ENCODE data around the gene AFMID. TPM values are rescaled to one million over a fixed set of nuclear protein-coding genes. Genes with fewer than 3 reads are reported as not detected.
"Not testable (repeated sequence)": the region's sequence is repeated elsewhere in the genome, so short reads cannot be mapped to it uniquely, and the experiment has no call there.

Gene AFMID
- polyA plus RNA-seq, 4 donors, result 53.9 to 66.7 (median 62.2) TPM

DNA sequence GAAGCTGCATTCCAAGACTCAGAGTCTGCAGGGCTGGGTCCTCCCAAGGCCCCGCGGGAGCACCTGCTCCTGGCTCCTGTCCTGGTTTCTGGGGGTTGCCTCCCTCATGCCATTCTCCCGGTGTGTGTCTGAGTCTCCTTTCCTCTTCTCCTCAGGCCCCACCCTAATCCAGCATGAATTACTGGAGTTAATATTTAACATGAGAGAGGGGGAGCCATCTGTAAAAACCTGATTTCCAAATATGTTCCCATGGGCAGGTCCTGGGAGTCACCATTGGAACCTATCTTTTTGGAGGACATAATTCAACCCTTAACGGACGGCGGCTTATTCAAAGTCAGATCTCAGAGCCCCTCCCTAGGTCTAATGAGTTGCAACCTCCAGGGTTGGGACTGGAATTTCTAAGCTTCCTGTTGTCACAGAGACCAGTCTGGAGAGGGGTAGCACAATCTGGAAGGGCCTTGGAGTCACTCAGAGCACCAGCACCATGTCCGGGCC lies 35.6 kb upstream of the AFMID start:
- DNase-seq (ENCODE audit: low read depth in 4 of 4, low spot score in 3 of 4), result no peak

DNA sequence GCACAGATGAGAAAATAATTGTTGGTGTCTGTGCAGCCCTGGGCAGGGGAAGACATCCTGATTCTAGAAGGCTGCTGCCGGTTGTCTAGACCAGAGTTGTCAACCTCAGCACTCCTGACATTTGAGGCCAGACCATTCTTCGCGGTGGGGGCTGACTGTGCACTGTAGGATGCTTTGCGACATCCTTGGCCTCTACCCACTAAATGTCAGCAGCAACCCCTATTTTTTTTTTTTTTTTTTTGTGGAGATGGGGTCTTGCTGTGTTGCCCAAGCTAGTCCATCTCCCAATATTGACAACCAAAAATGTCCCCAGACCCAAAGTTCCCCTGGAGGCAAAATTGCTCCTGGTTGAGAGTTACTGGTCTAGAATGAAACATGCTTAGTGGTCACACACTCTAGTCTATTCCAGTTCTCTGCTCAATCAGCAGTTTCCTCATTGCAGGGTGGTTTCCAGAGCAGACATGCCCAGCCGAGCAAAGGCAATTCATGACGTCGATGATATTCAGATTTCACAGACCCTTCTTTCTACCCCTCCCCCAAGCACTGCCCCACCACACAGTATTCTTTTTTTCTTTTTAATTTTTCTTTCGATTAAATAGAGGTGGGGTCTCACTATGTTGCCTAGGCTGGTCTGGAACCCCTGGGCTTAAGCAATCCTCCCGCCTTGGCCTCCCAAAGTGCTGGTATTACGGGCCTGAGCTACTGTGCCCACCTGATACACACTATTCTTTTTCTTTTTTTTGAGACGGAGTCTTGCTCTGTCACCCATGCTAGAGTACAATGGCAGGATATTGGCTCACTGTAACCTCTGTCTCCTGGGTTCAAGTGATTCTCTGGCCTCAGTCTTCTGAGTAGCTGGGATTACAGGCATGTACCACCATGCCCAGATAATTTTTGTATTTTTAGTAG lies 32.0 kb upstream of the AFMID start:
- no peak for DNase-seq (ENCODE audit: low read depth in 4 of 4, low spot score in 3 of 4)

DNA sequence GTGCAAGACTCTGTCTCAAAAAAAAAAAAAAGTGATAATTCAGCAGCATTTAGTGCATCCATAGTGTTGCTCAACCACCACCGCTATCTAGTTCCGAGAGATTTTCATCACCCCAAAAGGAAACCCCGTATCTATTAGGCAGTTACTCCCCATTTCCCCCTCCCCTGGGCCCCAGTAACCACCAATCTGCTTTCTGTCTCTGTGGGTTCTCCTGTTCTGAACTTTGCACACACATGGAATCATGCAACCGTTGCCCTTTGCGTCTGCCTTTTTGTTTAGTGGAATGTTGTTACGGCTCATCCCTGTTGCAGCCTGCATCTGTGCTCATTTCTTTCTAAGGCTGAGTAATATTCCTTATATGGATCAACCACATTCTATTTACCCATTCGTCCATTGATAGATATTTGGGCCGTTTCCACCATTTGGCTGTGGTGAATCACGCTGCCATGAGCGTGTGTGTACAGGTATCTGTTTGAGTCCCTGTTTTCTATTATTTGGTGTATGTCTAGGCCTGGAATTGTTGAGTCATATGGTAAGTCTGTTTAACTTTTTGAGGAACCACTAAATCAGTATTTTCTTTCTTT lies 27.5 kb upstream of the AFMID start:
- DNase-seq (ENCODE audit: low read depth in 4 of 4, low spot score in 3 of 4), result no peak

DNA sequence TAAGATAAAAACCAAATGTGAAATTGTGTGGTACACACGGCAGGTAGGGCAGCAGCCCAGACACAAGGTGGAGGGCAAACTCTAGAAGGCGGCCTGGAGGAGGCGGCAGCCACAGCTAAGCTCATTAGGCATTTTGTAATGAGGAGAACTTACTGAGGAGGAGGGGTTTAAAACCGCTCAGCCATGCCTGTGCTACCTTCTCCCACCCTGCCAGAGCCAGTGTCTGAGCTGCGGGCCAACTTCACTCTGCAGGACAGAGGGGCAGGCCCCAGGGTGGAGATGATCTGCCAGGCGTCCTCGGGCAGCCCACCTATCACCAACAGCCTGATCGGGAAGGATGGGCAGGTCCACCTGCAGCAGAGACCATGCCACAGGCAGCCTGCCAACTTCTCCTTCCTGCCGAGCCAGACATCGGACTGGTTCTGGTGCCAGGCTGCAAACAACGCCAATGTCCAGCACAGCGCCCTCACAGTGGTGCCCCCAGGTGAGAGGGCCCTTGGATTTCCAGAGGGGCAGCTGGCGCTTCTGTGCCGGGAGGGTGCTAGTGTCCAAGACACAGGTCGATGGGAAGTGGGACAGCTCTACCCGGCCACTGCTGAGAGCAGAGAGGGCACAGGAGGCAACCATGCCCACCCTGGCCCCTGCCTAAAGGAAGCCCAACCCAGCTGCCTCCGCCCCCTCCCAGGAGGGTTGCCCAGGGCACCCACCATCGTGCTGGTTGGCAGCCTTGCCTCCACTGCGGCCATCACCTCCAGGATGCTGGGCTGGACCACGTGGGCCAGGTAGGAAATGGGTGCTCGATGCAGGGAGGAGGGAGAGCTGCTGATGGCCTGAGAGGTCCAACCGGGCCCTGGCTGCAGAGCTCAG lies 23.0 kb upstream of the AFMID start:
- no peak for DNase-seq (ENCODE audit: low read depth in 4 of 4, low spot score in 3 of 4)

DNA sequence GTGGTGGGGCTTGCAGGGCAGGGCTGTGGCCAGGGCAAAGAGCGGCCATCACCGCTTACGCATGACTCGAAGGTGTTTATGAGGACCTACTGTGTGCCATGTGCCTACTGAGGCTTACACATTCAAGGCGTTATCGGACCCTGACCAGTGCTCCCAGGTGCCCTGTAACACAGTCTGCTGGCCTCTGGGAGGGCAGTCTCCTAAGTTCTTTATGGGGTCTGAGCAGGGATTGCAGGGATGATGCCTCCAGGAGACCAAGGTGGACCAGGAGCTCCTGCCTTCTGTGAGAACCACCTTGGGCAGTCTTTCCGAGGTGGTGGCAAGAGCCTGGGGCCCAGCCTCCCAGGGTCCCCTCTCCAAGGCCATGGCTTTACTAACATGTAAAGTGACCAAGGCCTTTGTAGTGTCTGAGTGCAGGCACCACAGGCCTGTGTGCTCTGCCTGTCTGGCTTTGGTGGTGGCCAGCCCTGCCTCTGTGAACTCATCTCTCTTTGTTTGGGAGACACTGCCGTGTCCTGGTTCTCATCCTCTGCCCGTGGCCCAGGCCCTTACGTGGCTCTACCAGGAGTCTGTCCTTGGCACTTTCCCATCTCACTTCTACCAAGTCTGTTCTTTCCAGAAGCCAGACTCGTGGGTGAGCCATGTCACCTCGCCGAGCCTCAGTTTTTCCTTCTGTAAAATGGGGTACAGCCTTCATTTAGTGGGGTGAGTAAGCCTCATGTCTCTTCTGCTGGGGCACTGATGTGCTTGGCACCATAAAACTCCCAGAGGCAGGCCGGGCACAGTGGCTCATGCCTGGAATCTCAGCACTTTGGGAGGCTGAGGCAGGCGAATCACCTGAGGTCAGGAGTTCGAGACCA lies 22.2 kb upstream of the AFMID start:
- DNase-seq (ENCODE audit: low read depth in 4 of 4, low spot score in 3 of 4), result no peak

DNA sequence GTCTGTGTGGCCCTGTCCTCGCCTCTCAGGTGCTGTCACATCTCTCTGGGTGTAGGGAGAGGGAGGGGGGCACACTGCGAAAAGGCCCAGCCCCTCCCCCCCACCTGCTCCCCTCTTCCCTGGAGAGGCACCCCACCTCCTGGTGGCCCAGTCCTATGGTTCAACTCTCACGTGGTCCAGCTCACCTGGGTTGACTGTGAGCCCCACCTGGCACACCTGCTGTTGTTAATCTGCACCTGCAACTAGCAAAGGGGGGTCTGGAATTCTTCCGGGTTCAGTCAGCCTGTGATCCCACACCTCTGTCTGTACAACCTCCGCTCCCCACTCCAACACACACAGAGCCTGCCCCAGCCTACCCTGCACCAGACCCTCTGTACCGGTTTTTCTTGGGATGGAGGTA lies 20.7 kb upstream of the AFMID start:
- no peak for DNase-seq (ENCODE audit: low read depth in 4 of 4, low spot score in 3 of 4)

DNA sequence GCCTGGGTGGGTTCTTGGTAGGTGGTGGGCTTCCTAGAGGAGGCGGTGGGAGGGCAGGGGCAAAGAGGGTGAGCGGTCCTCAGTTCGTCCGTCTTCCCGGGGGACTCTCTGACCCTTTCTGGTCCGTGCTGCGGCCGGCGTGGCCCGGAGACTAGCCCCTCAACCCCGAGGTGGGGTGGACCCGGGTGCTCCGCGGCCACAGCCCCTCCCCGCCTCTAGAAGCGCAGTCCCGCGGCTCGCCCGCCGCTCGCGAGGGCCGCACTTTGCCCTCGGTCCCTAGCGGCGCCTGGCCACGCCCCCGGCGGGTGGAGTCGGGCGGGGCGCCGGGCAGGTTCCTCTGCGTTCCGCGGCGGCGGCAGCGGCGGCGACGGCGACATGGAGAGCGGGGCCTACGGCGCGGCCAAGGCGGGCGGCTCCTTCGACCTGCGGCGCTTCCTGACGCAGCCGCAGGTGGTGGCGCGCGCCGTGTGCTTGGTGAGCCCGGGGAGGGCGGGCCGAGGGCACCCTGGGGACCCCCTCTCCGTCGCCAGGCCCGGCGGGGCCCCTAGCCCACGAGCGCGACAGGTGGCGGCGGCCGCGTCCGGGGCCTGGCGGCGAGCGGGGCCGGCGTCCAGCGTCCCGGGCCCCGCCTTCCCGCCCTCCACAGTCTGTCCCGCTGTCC lies 18.8 kb upstream of the AFMID start, which contains the start of gene SYNGR2:
SYNGR2 (plus strand) TSS at position 340 of the 661 bp plus-strand sequence; CDS start at position 376, 36 bp downstream.
- DNase-seq (ENCODE audit: low read depth in 4 of 4, low spot score in 3 of 4), result no peak

DNA sequence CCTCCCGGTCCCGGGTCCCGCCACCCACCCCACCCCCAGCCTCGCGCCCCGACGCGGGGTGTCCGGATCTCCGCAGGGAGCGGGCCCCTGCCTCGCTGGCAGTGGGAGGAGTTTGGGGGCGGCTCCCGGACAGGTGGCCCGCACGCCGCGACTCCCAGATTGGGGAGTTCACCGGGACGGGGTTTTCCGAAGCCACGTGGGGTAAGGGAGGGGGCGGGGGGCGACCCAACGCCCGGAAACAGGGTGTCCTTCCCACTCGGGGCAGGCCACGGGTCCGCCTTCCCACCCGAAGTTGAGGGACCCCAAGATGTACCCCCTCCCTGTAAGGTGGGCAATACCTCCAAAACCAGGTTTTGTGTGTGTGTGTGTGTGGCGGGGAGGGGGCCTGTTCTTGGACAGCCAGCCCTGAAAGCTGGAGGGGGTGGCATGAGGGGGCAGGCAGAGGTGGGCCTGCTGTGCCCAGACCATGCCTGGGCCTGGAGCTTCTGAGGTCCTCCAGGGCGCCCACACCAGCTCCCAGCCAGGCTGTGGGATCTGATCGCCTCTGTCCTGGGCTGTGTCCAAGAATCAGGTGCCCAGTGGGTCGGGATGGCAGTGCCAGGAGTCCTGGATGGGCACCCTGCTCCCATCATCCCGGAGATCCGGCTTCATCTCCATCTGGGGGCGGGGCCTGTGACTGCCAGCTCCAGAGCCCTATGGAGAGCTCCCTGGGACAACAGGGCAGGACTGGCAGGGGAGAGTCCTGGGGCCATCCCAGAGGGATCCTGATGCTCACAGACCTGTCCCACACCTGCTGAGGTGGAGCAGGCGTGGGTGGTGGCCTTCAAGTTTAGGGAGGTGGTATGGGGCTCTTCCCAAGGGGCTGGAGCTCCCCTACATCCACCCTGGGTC lies 18.0 kb upstream of the AFMID start:
- DNase-seq (ENCODE audit: low read depth in 4 of 4, low spot score in 3 of 4), result no peak

DNA sequence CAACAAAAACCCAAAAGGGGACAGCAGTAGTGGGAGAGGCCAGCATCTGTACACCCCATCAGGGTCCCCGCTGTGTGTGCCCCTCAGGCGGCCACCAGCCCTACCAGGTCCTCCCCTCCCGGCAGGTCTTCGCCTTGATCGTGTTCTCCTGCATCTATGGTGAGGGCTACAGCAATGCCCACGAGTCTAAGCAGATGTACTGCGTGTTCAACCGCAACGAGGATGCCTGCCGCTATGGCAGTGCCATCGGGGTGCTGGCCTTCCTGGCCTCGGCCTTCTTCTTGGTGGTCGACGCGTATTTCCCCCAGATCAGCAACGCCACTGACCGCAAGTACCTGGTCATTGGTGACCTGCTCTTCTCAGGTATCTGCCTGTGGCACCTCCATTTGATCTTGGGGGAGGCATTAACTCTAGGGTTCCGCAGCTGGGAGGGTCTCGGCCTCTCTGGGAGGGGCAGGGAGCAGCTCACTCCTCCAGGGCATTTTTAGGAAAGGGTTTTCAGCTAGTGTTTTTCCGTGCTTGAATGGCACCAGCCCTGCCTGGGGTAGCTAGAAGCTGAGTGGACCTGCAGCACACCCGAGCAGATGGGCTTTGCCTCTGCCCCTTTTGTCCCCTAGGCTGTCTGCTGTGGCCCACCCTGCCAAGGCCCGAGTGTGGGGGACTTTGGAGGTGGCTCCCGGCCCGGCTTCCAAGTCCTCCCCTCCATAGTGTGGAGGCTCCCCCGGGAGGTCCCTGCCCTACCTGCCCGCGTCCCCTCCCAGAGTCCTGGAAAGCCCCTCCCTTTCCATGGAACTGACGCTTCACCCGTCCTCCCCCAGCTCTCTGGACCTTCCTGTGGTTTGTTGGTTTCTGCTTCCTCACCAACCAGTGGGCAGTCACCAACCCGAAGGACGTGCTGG lies 16.2 kb upstream of the AFMID start:
- DNase-seq (ENCODE audit: low read depth in 4 of 4, low spot score in 3 of 4), result no peak

DNA sequence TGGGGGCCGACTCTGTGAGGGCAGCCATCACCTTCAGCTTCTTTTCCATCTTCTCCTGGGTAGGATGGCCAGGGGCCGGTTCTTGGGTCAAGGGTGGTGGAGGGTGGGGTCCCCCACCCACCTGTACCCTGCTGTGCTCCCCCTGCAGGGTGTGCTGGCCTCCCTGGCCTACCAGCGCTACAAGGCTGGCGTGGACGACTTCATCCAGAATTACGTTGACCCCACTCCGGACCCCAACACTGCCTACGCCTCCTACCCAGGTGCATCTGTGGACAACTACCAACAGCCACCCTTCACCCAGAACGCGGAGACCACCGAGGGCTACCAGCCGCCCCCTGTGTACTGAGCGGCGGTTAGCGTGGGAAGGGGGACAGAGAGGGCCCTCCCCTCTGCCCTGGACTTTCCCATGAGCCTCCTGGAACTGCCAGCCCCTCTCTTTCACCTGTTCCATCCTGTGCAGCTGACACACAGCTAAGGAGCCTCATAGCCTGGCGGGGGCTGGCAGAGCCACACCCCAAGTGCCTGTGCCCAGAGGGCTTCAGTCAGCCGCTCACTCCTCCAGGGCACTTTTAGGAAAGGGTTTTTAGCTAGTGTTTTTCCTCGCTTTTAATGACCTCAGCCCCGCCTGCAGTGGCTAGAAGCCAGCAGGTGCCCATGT lies 15.4 kb upstream of the AFMID start:
- not testable (repeated sequence) for DNase-seq (ENCODE audit: low read depth in 4 of 4, low spot score in 3 of 4)

DNA sequence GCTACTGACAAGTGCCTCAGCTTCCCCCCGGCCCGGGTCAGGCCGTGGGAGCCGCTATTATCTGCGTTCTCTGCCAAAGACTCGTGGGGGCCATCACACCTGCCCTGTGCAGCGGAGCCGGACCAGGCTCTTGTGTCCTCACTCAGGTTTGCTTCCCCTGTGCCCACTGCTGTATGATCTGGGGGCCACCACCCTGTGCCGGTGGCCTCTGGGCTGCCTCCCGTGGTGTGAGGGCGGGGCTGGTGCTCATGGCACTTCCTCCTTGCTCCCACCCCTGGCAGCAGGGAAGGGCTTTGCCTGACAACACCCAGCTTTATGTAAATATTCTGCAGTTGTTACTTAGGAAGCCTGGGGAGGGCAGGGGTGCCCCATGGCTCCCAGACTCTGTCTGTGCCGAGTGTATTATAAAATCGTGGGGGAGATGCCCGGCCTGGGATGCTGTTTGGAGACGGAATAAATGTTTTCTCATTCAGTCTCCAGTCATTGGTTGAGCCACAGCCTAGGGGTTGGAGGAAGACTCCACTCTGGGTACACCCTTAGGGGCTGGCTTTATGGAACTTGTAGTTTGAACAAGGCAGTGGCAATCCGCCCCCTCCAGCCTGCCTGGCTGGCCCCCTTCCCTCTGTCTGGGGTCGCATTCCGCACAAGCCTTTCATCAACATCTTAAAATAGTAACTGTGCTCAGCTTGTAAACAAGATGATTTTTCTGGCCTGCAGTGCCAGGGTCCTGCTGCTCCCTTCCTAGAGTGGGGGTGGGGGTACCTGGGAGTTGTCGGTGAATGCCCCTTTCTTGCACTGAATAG lies 14.7 kb upstream of the AFMID start:
- no peak for DNase-seq (ENCODE audit: low read depth in 4 of 4, low spot score in 3 of 4)

DNA sequence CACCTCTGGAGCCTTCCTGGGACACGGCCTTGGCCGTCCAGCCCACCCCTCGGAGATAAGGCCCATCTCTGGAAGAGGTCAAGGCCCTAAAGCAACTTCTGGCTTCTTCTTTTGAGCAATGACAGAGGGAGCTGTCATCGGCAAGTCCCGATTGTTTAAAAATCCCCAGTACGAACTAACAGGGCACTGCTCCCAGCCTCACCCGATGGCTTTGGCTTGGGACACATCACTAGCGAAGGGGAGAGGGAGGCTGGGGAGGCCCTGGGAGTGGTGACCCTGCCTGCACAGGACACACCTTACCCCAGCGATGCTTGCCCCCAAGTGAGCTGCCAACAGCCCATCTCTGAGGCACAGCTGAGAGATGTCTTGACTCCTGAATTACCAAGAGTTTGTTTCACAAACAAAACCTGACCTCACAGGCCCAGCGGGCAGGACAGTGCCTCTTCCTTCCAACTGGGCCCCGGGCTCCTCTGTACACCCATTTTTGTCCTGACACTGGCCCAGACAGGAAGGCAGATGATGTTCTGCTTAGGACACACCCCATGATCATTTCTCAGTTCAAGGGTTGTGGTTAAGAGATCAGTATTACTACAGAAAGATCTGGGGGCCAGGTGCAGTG lies 14.0 kb upstream of the AFMID start:
- no peak for DNase-seq (ENCODE audit: low read depth in 4 of 4, low spot score in 3 of 4)

DNA sequence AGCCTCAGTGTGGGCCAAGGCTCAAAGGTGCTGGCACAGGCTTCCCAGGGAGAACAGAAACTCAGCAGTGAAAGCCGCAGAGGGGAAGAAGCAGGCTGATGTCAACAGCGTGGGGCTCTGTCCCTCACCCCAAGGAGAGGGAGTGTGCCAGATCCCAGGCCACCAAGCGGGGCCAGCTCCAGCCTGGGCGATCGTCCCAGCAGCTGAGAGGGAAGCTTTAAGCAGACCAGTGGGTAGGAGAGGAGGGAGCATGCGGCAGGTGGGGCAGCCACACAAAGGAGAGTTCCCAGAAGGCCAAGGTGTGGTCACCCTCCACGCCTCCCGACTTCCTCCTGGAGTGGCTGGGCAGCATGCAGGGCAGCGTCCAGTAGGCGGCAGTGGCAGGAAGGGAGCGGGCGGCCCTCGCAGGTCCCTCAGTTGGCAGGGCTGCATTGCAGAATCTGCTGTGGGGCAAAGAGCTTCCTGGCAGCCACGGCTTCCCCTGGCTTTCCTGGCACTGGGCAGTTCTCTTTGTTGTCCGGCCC lies 12.8 kb upstream of the AFMID start:
- DNase-seq (ENCODE audit: low read depth in 4 of 4, low spot score in 3 of 4), result no peak

DNA sequence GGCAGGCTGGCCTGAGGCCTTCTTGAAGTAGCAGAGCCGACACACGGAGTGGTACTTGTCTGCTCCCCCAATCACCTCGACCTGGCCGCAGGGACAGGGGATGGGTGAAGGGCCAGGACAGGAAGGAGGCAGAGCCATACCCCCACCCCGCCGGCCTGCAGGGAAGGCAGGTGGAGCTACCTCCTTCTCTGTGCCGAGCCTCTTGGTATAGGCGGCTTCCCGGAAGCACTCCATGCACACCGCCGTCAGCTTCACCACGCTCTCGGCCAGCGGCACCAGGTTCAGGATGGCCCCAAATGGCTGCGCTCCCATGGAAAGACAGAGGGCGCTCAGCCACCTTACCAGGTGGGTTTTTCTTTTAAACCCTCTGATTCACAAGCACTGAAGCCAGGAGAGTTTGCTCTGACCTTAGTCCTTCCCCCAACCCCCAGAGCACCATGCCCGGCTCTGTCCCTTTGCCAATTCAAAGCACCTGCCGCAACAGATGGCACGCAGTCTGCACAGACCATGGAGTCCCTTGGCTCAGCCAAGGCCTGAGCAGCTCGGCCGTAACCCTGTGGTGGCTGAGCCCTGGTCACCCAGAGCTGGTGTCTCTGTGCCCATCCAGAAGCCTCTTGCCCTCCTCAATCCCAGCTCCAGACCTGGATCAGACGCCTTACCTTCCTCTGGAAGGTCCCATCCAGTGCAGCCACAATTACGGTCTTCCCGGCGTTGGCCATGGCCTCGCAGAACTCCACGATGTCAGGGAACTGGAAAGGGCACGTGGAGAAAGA lies 12.1 kb upstream of the AFMID start:
- DNase-seq (ENCODE audit: low read depth in 4 of 4, low spot score in 3 of 4), result no peak

DNA sequence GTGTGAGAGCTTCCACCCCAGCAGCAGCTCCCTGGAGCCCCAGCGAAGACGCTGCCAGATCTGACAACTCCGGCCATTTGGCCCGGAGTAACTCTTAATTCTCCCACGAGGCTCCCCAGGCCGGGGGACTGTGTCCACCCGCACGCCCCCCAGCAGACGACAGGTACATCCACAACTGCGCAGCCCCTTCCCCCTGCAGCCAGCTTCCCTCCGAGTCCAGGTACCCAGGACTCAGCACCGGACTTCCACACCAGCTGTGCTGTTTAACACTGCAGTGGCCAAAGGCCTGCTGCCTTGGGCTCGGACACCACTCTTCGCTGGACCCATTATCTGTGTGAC lies 11.6 kb upstream of the AFMID start:
- no peak for DNase-seq (ENCODE audit: low read depth in 4 of 4, low spot score in 3 of 4)
